ENCODE measurements around the gene CMSS1.

CMSS1 gene

GRCh38 chr3:99852851-99853250 lies 35.2 kb downstream of the CMSS1 start:
- DNase-seq (ENCODE audit: low read depth in 2 of 3, low spot score in 2 of 3): no peak

GRCh38 chr3:99854756-99855298 lies 37.2 kb downstream of the CMSS1 start:
- no peak for DNase-seq (ENCODE audit: low read depth in 2 of 3, low spot score in 2 of 3)

- DNase-seq (ENCODE audit: low read depth in 2 of 3, low spot score in 2 of 3): no peak
Observed at GRCh38 chr3:99855900-99856299, 38.2 kb downstream of the CMSS1 start.

GRCh38 chr3:99856437-99857220 lies 39.0 kb downstream of the CMSS1 start:
- no peak for DNase-seq (ENCODE audit: low read depth in 2 of 3, low spot score in 2 of 3)

GRCh38 chr3:99857278-99857677 lies 39.6 kb downstream of the CMSS1 start:
- no peak for DNase-seq (ENCODE audit: low read depth in 2 of 3, low spot score in 2 of 3)

- no peak for DNase-seq (ENCODE audit: low read depth in 2 of 3, low spot score in 2 of 3)
Observed at GRCh38 chr3:99858469-99858868, 40.8 kb downstream of the CMSS1 start.

GRCh38 chr3:99859825-99860224 lies 42.2 kb downstream of the CMSS1 start:
- DNase-seq (ENCODE audit: low read depth in 2 of 3, low spot score in 2 of 3): no peak

- no peak for DNase-seq (ENCODE audit: low read depth in 2 of 3, low spot score in 2 of 3)
Observed at GRCh38 chr3:99861216-99861615, 43.6 kb downstream of the CMSS1 start.

GRCh38 chr3:99862208-99862607 lies 44.5 kb downstream of the CMSS1 start:
- no peak for DNase-seq (ENCODE audit: low read depth in 2 of 3, low spot score in 2 of 3)

GRCh38 chr3:99863002-99863401 lies 45.3 kb downstream of the CMSS1 start:
- no peak for DNase-seq (ENCODE audit: low read depth in 2 of 3, low spot score in 2 of 3)

- no peak for DNase-seq (ENCODE audit: low read depth in 2 of 3, low spot score in 2 of 3)
Observed at GRCh38 chr3:99863588-99863987, 45.9 kb downstream of the CMSS1 start.

GRCh38 chr3:99864289-99864688 lies 46.6 kb downstream of the CMSS1 start:
- DNase-seq (ENCODE audit: low read depth in 2 of 3, low spot score in 2 of 3): no peak

- no peak for DNase-seq (ENCODE audit: low read depth in 2 of 3, low spot score in 2 of 3)
Observed at GRCh38 chr3:99865321-99865720, 47.7 kb downstream of the CMSS1 start.

- DNase-seq (ENCODE audit: low read depth in 2 of 3, low spot score in 2 of 3): no peak
Observed at GRCh38 chr3:99866261-99866761, 48.6 kb downstream of the CMSS1 start.

- DNase-seq (ENCODE audit: low read depth in 2 of 3, low spot score in 2 of 3): no peak
Observed at GRCh38 chr3:99867594-99868310, 50.1 kb downstream of the CMSS1 start.

GRCh38 chr3:99868311-99868646 lies 50.6 kb downstream of the CMSS1 start:
- no peak for DNase-seq (ENCODE audit: low read depth in 2 of 3, low spot score in 2 of 3)

GRCh38 chr3:99869621-99870020 lies 52.0 kb downstream of the CMSS1 start:
- DNase-seq (ENCODE audit: low read depth in 2 of 3, low spot score in 2 of 3): no peak

GRCh38 chr3:99870712-99871111 lies 53.0 kb downstream of the CMSS1 start:
- no peak for DNase-seq (ENCODE audit: low read depth in 2 of 3, low spot score in 2 of 3)

GRCh38 chr3:99871231-99872045 lies 53.8 kb downstream of the CMSS1 start:
- no peak for DNase-seq (ENCODE audit: low read depth in 2 of 3, low spot score in 2 of 3)

GRCh38 chr3:99872923-99873254 lies 55.2 kb downstream of the CMSS1 start:
- DNase-seq (ENCODE audit: low read depth in 2 of 3, low spot score in 2 of 3): no peak

- no peak for DNase-seq (ENCODE audit: low read depth in 2 of 3, low spot score in 2 of 3)
Observed at GRCh38 chr3:99873269-99874102, 55.8 kb downstream of the CMSS1 start.

All from activated CD8-positive, alpha-beta memory T cell treated with anti-CD3 and anti-CD28 coated beads for 48 hours (primary cell).